ENCODE measurements around the gene CCDC24. TPM values are rescaled to one million over a fixed set of nuclear protein-coding genes. Genes with fewer than 3 reads are reported as not detected.

Gene CCDC24
- total RNA-seq, 1 experiment from 2014 or later: 5.2 TPM

GRCh38 chr1:43976890-43977289 lies 14.5 kb upstream of the CCDC24 start:
- no peak for DNase-seq (ENCODE audit: low read depth, low spot score)
- in situ Hi-C loops (cut with HindIII; ENCODE audit: low pct_unique_long_range_greater_than_20kb, low sequenced_read_pairs): no loop called here

- no peak for DNase-seq (ENCODE audit: low read depth, low spot score)
- in situ Hi-C loops (cut with HindIII; ENCODE audit: low pct_unique_long_range_greater_than_20kb, low sequenced_read_pairs): no loop called here
These were observed 13.8 kb upstream of the CCDC24 start for GRCh38 chr1:43977376-43978263.

GRCh38 chr1:43978264-43978550 lies 13.2 kb upstream of the CCDC24 start:
- in situ Hi-C loops (cut with HindIII; ENCODE audit: low pct_unique_long_range_greater_than_20kb, low sequenced_read_pairs): no loop called here
- DNase-seq (ENCODE audit: low read depth, low spot score): no peak

- no peak for DNase-seq (ENCODE audit: low read depth, low spot score)
- in situ Hi-C loops (cut with HindIII; ENCODE audit: low pct_unique_long_range_greater_than_20kb, low sequenced_read_pairs): no loop called here
These were observed 12.7 kb upstream of the CCDC24 start, which contains the start of gene B4GALT2 for GRCh38 chr1:43978551-43979260. B4GALT2 (plus strand) TSS chr1:43979210; CDS start chr1:43981161, 1,951 bp downstream.

GRCh38 chr1:43979261-43979527 lies 12.2 kb upstream of the CCDC24 start:
- DNase-seq (ENCODE audit: low read depth, low spot score): no peak
- in situ Hi-C loops (cut with HindIII; ENCODE audit: low pct_unique_long_range_greater_than_20kb, low sequenced_read_pairs): no loop called here

DNA sequence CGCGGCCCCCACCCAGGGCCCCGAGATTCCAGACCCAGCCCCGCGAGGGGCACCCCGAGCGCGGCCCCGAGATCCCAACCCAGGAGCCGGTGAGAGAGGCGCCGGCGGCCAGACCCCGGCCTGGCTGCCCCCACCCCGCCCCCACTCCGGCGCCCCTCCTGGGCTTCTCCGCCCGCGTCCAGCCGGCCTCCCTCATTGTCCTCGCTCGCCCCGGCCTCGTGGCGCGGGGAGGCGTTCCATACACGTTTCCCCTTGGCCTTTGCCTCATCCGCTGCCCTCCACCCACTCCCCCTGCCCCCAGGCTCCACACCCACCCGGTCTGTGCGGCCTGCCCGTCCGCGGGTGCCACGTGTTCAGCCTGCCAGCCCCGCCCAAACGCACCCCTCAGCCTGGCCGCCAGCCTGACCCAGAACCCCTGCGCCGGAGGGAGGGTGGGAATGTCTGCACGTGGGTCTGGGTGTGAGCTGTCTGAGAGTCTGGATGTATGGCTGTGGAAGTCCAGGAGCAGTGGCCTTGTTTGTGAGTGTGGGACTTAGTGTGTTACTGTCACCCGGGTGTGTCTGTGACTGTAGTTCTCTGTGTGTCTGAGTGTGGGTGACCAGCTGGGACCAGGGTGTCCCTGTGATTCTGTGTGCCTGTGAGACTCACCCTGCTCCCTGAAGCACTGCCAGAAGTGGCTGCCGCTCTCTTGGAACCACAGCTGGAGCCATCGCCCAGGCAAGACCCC lies 11.7 kb upstream of the CCDC24 start:
- DNase-seq (ENCODE audit: low read depth, low spot score): no peak
- in situ Hi-C loops (cut with HindIII; ENCODE audit: low pct_unique_long_range_greater_than_20kb, low sequenced_read_pairs): no loop called here

- DNase-seq (ENCODE audit: low read depth, low spot score): no peak
These were observed 10.9 kb upstream of the CCDC24 start for GRCh38 chr1:43980255-43981134.

GRCh38 chr1:43981135-43981491 lies 10.3 kb upstream of the CCDC24 start:
- no peak for DNase-seq (ENCODE audit: low read depth, low spot score)
- in situ Hi-C loops (cut with HindIII; ENCODE audit: low pct_unique_long_range_greater_than_20kb, low sequenced_read_pairs): no loop called here

More at GRCh38 chr1:43980255-43981134, 10.9 kb upstream of the CCDC24 start:
- in situ Hi-C loops (cut with HindIII; ENCODE audit: low pct_unique_long_range_greater_than_20kb, low sequenced_read_pairs): no loop called here

- in situ Hi-C loops (cut with HindIII; ENCODE audit: low pct_unique_long_range_greater_than_20kb, low sequenced_read_pairs): no loop called here
- no peak for DNase-seq (ENCODE audit: low read depth, low spot score)
These were observed 9.8 kb upstream of the CCDC24 start for GRCh38 chr1:43981636-43982035.

DNA sequence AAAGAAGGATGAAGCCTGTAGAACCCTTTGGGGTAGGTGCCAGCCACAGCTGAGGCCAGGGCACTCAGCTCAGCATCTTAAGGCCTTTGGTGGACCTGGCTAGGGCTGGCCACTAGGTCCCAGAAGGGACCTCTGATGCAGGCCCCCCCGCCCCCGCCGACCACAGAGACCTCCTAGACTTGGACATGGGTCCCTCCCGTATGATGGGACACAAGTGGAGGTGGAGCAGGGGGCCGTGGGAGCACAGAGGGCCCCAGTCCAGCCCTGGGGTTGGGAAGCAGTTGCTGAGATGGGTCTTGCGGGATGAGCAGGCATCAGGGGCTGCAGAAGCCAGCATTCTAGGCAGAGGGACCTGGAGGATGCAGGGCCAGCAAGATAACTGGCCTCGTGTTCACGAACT lies 9.2 kb upstream of the CCDC24 start:
- in situ Hi-C loops (cut with HindIII; ENCODE audit: low pct_unique_long_range_greater_than_20kb, low sequenced_read_pairs): no loop called here
- no peak for DNase-seq (ENCODE audit: low read depth, low spot score)

DNA sequence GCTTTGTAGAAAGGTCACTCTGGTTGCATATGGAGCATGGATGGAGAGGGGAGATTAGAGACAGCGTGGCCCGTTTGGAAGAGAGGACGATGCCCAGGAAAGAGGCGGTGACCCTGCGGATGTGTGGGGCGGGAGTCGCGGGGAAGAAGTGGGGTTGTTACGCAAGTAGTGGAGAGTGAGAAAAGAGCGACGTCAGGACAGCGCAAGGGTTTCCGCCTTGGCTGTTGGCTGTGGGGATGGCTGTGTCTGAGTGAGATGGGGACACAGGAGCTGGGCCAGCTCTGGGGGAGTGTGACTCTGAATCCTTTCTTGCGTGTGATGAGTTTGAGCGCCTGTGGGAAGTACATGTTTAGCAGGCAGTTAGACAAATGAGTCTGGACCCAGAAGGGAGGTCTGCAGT lies 8.6 kb upstream of the CCDC24 start:
- in situ Hi-C loops (cut with HindIII; ENCODE audit: low pct_unique_long_range_greater_than_20kb, low sequenced_read_pairs): no loop called here
- no peak for DNase-seq (ENCODE audit: low read depth, low spot score)

DNA sequence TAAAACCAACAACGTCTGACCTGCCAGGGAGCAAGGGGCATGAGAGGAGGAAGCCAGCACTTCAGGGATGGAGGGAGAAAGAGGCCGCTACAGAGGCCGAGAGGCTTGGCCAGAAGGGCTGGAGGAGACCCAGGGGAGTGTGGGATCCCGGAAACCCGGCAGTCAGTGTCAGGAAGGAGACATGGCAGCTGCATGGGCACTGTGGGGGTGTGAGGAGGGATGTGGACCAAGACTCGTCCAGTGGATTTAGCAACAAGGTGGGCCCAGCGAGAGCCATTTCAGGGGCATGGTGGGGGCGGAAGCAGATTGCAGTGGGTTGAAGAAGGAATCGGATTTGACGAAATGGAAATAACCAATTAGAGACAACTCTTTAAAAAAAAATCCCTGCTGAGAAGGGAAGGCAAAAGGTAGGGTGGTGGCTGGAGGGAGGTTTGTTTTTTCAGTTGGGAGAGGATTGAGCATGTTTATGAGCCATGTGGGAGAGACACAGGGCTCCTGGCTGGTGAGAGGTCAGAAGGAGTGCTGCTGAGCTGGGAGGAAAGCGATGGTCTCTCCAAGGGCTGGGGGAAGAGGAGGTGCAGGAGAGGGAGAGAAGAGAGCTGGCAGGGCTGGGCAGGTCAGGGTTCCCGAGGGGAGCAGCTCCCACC lies 8.0 kb upstream of the CCDC24 start:
- in situ Hi-C loops (cut with HindIII; ENCODE audit: low pct_unique_long_range_greater_than_20kb, low sequenced_read_pairs): no loop called here

GRCh38 chr1:43984855-43985254 lies 6.5 kb upstream of the CCDC24 start:
- DNase-seq (ENCODE audit: low read depth, low spot score): no peak
- in situ Hi-C loops (cut with HindIII; ENCODE audit: low pct_unique_long_range_greater_than_20kb, low sequenced_read_pairs): no loop called here

More for the DNA sequence above, 8.0 kb upstream of the CCDC24 start:
- DNase-seq (ENCODE audit: low read depth, low spot score): no peak

- in situ Hi-C loops (cut with HindIII; ENCODE audit: low pct_unique_long_range_greater_than_20kb, low sequenced_read_pairs): no loop called here
- no peak for DNase-seq (ENCODE audit: low read depth, low spot score)
These were observed 5.3 kb upstream of the CCDC24 start for GRCh38 chr1:43985984-43986595.

DNA sequence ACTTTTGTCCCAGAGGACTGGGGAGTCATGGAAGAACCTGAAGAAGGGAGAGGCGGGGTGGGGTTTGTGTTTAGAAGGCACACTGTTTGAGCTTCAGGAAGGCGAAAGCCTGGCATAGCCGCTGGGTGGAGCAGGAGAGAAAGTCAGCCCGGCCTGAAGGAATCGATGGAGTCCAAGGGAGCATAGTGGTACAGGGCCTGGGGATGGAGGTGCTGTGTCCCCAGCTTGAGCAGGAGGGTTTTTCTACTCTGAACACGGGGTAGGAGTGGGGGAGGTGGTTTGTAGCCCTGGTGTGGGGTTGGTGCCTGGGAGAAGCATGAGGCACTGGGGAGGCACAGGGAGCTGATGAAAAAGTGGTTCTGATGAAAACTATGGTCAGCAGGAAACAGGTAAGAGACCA lies 4.7 kb upstream of the CCDC24 start:
- DNase-seq (ENCODE audit: low read depth, low spot score): no peak
- in situ Hi-C loops (cut with HindIII; ENCODE audit: low pct_unique_long_range_greater_than_20kb, low sequenced_read_pairs): no loop called here

DNA sequence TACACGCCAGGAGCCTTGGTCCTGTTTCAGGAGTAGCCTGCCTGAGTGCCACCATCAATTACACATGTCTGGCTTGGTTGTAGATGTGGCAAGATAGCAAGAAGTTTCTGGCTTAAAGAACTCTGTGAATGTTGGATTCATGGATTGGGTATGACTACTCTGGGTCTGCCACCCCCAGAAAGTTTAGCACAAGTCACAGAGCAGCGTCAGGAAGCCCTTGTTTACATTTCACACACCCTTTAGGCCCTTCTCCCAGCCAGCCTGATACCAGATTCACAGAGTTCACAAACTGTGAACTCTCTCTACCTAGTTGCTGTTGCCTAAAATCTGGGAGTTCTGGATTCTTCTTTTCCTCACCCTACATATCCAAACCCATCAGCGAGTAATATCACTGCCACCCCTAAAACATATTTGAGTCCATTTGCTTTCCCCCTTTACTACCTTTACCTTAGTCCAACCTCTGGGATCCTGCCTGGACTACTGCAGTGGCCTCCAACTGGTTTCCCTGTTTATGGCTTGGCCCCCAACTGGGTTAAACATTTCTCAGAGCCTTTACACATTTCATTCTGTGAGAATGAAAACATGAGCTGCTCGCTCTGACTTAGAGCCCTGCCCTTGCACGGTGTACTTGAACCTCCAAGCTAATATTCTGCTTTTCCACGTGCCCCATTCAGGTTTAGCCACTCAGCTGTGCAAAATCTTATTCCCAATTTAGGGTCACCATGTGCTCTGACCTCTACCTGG lies 4.1 kb upstream of the CCDC24 start:
- in situ Hi-C loops (cut with HindIII; ENCODE audit: low pct_unique_long_range_greater_than_20kb, low sequenced_read_pairs): no loop called here
- no peak for DNase-seq (ENCODE audit: low read depth, low spot score)
